IMR-90 (cell line): ENCODE results near the gene RNF111.

Source experiments
- CTCF ChIP-seq: conservative IDR thresholded peaks from 2 replicates; pipeline ENCODE4 v1.5.1; 2012; ENCODE audit warnings: mild to moderate bottlenecking, low read depth, low read length, improper control_type of control experiment
- MAFK ChIP-seq: IDR thresholded peaks from 2 replicates; pipeline ENCODE4 v1.6.1; 2012; ENCODE audit warnings: low read depth, low read length, improper control_type of control experiment
- POLR2A ChIP-seq: IDR thresholded peaks from 2 replicates; pipeline ENCODE4 v1.6.1; 2012; ENCODE audit warnings: mild to moderate bottlenecking, low read depth, low read length

DNA sequence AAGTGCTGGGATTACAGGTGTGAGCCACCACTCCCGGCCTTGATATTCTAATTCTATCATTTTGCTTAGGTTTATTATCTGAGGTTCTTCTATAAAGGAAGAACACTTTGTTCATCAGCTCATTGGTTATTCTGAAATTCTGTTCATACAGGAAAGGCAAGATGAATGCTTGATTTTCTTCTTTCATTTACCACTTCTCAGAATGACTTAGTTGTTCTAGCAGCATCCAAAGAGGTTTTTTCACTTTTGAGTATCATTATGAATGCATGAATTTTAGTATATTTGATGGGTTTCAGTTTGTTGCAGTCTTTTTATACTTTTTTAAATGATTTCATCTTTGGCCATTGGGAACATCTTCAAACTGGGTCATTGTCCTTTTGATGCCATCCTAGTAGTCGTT is 51.8 kb downstream of the RNF111 start:
- TF ChIP-seq POLR2A (no peak), CTCF (no peak), MAFK (no peak)
